Neuronal stem cell (in vitro differentiated cells): Measurements from ENCODE around the gene RASGRF2.

Experiments used
- DNase-seq: peaks from one replicate; pipeline ENCODE4 v3.0.0-alpha.2; 2013; ENCODE audit warnings: low spot score
- H2AFZ ChIP-seq: one replicate; pipeline ENCODE4 v1.6.1; 2013; ENCODE audit warnings: mild to moderate bottlenecking, low read length, inconsistent platforms
- H2AK5ac ChIP-seq: 2 replicates; pipeline ENCODE4 v1.6.1; 2013; ENCODE audit warnings: low read depth, mild to moderate bottlenecking, inconsistent platforms, low read length, moderate library complexity, mixed read lengths
- H2BK120ac ChIP-seq: 2 replicates; pipeline ENCODE4 v1.6.1; 2013; ENCODE audit warnings: low read depth, mild to moderate bottlenecking, inconsistent platforms, low read length, moderate library complexity, mixed read lengths
- H2BK12ac ChIP-seq: one replicate; pipeline ENCODE4 v1.6.1; 2013; ENCODE audit warnings: low read length, inconsistent platforms
- H2BK15ac ChIP-seq: 2 replicates; pipeline ENCODE4 v1.6.1; 2013; ENCODE audit warnings: mild to moderate bottlenecking, low read length, inconsistent platforms, mixed read lengths
- H2BK5ac ChIP-seq: one replicate; pipeline ENCODE4 v1.6.1; 2013; ENCODE audit warnings: inconsistent platforms, mild to moderate bottlenecking, low read length, moderate library complexity
- H3K14ac ChIP-seq: one replicate; pipeline ENCODE4 v1.6.1; 2013; ENCODE audit warnings: low read length, inconsistent platforms
- H3K18ac ChIP-seq: 2 replicates; pipeline ENCODE4 v1.6.1; 2013; ENCODE audit warnings: low read length, inconsistent platforms
- H3K23ac ChIP-seq: 2 replicates; pipeline ENCODE4 v1.6.1; 2013; ENCODE audit warnings: low read depth, mild to moderate bottlenecking, mixed read lengths, low read length, inconsistent platforms; ENCODE audit not compliant: poor library complexity
- H3K27ac ChIP-seq: replicated peaks from 3 replicates; pipeline ENCODE4 v1.5.1; 2013; ENCODE audit warnings: low read length, inconsistent platforms
- H3K27me3 ChIP-seq, 3 experiments: 2 replicates each; pipeline ENCODE4 v1.6.1; 2013; ENCODE audit warnings: low read length in 3 of 3, mild to moderate bottlenecking in 2 of 3, inconsistent platforms in 1 of 3, low read depth in 1 of 3, mixed read lengths in 1 of 3, moderate library complexity in 1 of 3; ENCODE audit not compliant: control insufficient read depth in 3 of 3, insufficient read depth in 3 of 3
- H3K36me3 ChIP-seq, 2 donors: replicated peaks in 1 of 2; 2 replicates each; pipeline ENCODE4 v1.6.1; 2013; ENCODE audit warnings: low read length in 2 of 2; ENCODE audit not compliant: control insufficient read depth in 2 of 2, insufficient read depth in 2 of 2
- H3K4ac ChIP-seq: 2 replicates; pipeline ENCODE4 v1.6.1; 2013; ENCODE audit warnings: inconsistent platforms, mild to moderate bottlenecking, low read length, moderate library complexity
- H3K4me1 ChIP-seq, 2 donors: 1 replicate in 1 of 2; 2 replicates in 1 of 2; pipeline ENCODE4 v1.6.1; 2013; ENCODE audit warnings: low read length in 2 of 2, low read depth in 1 of 2; ENCODE audit not compliant: control insufficient read depth in 2 of 2, insufficient read depth in 1 of 2
- H3K4me2 ChIP-seq: one replicate; pipeline ENCODE4 v1.6.1; 2013; ENCODE audit warnings: mild to moderate bottlenecking, low read length, inconsistent platforms; ENCODE audit not compliant: insufficient read depth, poor library complexity, severe bottlenecking
- H3K4me3 ChIP-seq, 2 donors: 2 replicates each; pipeline ENCODE4 v1.5.1; 2013; ENCODE audit warnings: low read length in 2 of 2, mild to moderate bottlenecking in 2 of 2, inconsistent platforms in 1 of 2, moderate library complexity in 1 of 2
- H3K79me1 ChIP-seq: one replicate; pipeline ENCODE4 v1.6.1; 2013; ENCODE audit warnings: low read depth, mild to moderate bottlenecking, inconsistent platforms, low read length, moderate library complexity
- H3K9ac ChIP-seq: one replicate; pipeline ENCODE4 v1.6.1; 2013; ENCODE audit warnings: mild to moderate bottlenecking, low read depth, low read length, inconsistent platforms; ENCODE audit not compliant: poor library complexity
- H3K9me3 ChIP-seq, 2 donors: replicated peaks in 1 of 2; 2 replicates each; pipeline versions ENCODE3 to v1.6.1; 2013; ENCODE audit warnings: low read length in 2 of 2, mild to moderate bottlenecking in 2 of 2, inconsistent platforms in 1 of 2, low read depth in 1 of 2, mixed read lengths in 1 of 2, moderate library complexity in 1 of 2; ENCODE audit not compliant: control insufficient read depth in 2 of 2, insufficient read depth in 1 of 2
- H4K8ac ChIP-seq: one replicate; pipeline ENCODE4 v1.6.1; 2013; ENCODE audit warnings: low read depth, mild to moderate bottlenecking, inconsistent platforms, low read length, moderate library complexity
- H4K91ac ChIP-seq: one replicate; pipeline ENCODE4 v1.6.1; 2013; ENCODE audit warnings: low read length, low read depth, mild to moderate bottlenecking, inconsistent platforms; ENCODE audit not compliant: poor library complexity
- WGBS, 2 donors: extraction: QIAGEN DNeasy Blood & Tissue Kit; methylation state at CpG; one replicate each; pipeline ENCODE4 v1.1.7; 2013; ENCODE audit warnings: missing lambda C conversion rate in 2 of 2, mixed read lengths in 1 of 2; ENCODE audit not compliant: insufficient read length in 2 of 2, insufficient replicate concordance in 1 of 2; ENCODE audit errors: extremely low coverage in 2 of 2; 5-methylcytosine and 5-hydroxymethylcytosine counted together

RASGRF2 gene

GRCh38 chr5:81204205-81204604 is 244.0 kb downstream of the RASGRF2 start:
- Histone ChIP-seq H3K9me3 (no peaks in the 10 kb centered on the region), H3K27ac (no peak overlapping the region), H2AK5ac (no peak overlapping the region), H3K14ac (no peak overlapping the region), H2BK5ac (no peak overlapping the region), H3K23ac (no peak overlapping the region), H2BK120ac (no peak overlapping the region), H3K4me2 (no peak overlapping the region), H4K8ac (no peak overlapping the region), H3K79me1 (no peaks in the 10 kb centered on the region), H3K4me1 (peaks cover 0 to 4% of the 10 kb centered on the region in 2 donors), H4K91ac (no peak overlapping the region), H3K9ac (no peak overlapping the region), H3K18ac (no peak overlapping the region), H3K4ac (no peak overlapping the region), H3K36me3 (no peaks in the 10 kb centered on the region), H2AFZ (no peak overlapping the region), H3K4me3 (no peak overlapping the region), H2BK15ac (no peak overlapping the region), H2BK12ac (no peak overlapping the region), H3K27me3 (no peaks in the 10 kb centered on the region)
- WGBS, 2 donors = no CpG with 5 or more reads among the region's 1 CpG
- no peak for DNase-seq

GRCh38 chr5:81205058-81205457 is 244.9 kb downstream of the RASGRF2 start:
- H2BK5ac ChIP-seq = no peak overlapping the region
- H2BK12ac ChIP-seq = no peak overlapping the region
- H3K79me1 ChIP-seq = no peaks in the 10 kb centered on the region
- H2AFZ ChIP-seq = no peak overlapping the region
- no peak overlapping the region for H3K9ac ChIP-seq
- H2AK5ac ChIP-seq = no peak overlapping the region
- H3K4me3 ChIP-seq = no peak overlapping the region
- no peak overlapping the region for H3K18ac ChIP-seq
- no peaks in the 10 kb centered on the region for H3K27me3 ChIP-seq
- H3K14ac ChIP-seq = no peak overlapping the region
- H3K4ac ChIP-seq = no peak overlapping the region
- no peak overlapping the region for H4K8ac ChIP-seq
- H4K91ac ChIP-seq = no peak overlapping the region
- H3K27ac ChIP-seq = no peak overlapping the region
- DNase-seq = no peak
- no CpG with 5 or more reads among the region's 4 CpGs for WGBS, 2 donors
- no peak overlapping the region for H3K4me2 ChIP-seq
- no peak overlapping the region for H3K23ac ChIP-seq
- H3K9me3 ChIP-seq = no peaks in the 10 kb centered on the region
- no peak overlapping the region for H2BK15ac ChIP-seq
- H3K36me3 ChIP-seq = no peaks in the 10 kb centered on the region
- H2BK120ac ChIP-seq = no peak overlapping the region
- H3K4me1 ChIP-seq = peaks cover 0 to 5% of the 10 kb centered on the region in 2 donors

- peaks cover 0 to 5% of the 10 kb centered on the region in 2 donors for H3K4me1 ChIP-seq
- H3K36me3 ChIP-seq = no peaks in the 10 kb centered on the region
- H2BK12ac ChIP-seq = no peak overlapping the region
- H3K79me1 ChIP-seq = no peaks in the 10 kb centered on the region
- H3K4ac ChIP-seq = no peak overlapping the region
- H2BK120ac ChIP-seq = no peak overlapping the region
- WGBS, 2 donors = no CpG with 5 or more reads among the region's 5 CpGs
- no peak overlapping the region for H2AK5ac ChIP-seq
- no peak overlapping the region for H4K91ac ChIP-seq
- no peak overlapping the region for H4K8ac ChIP-seq
- H3K14ac ChIP-seq = no peak overlapping the region
- no peak overlapping the region for H3K23ac ChIP-seq
- no peak for DNase-seq
- no peak overlapping the region for H2AFZ ChIP-seq
- H3K9me3 ChIP-seq = no peaks in the 10 kb centered on the region
- H3K27me3 ChIP-seq = no peaks in the 10 kb centered on the region
- no peak overlapping the region for H2BK15ac ChIP-seq
- H2BK5ac ChIP-seq = no peak overlapping the region
- no peak overlapping the region for H3K27ac ChIP-seq
- peak overlapping the region; percentile 18 for H3K9ac ChIP-seq
- no peak overlapping the region for H3K18ac ChIP-seq
- no peak overlapping the region for H3K4me2 ChIP-seq
- no peak overlapping the region for H3K4me3 ChIP-seq
Observed at GRCh38 chr5:81207009-81207408, 246.8 kb downstream of the RASGRF2 start.

- no peak overlapping the region for H3K18ac ChIP-seq
- no peak for DNase-seq
- no peak overlapping the region for H3K9ac ChIP-seq
- whole genome bisulfite sequencing, 2 donors = no CpG with 5 or more reads among the region's 4 CpGs
- H3K27me3 ChIP-seq = no peaks in the 10 kb centered on the region
- no peak overlapping the region for H2AFZ ChIP-seq
- H2AK5ac ChIP-seq = no peak overlapping the region
- H2BK15ac ChIP-seq = no peak overlapping the region
- H2BK120ac ChIP-seq = no peak overlapping the region
- H3K14ac ChIP-seq = no peak overlapping the region
- H3K4me1 ChIP-seq = peaks cover 0 to 7% of the 10 kb centered on the region in 2 donors
- no peak overlapping the region for H4K91ac ChIP-seq
- H3K36me3 ChIP-seq = no peaks in the 10 kb centered on the region
- H3K4ac ChIP-seq = no peak overlapping the region
- H3K4me2 ChIP-seq = no peak overlapping the region
- no peak overlapping the region for H4K8ac ChIP-seq
- H3K79me1 ChIP-seq = no peaks in the 10 kb centered on the region
- H2BK5ac ChIP-seq = no peak overlapping the region
- H3K9me3 ChIP-seq = no peaks in the 10 kb centered on the region
- H2BK12ac ChIP-seq = no peak overlapping the region
- H3K4me3 ChIP-seq = no peak overlapping the region
- no peak overlapping the region for H3K27ac ChIP-seq
- no peak overlapping the region for H3K23ac ChIP-seq
Observed at GRCh38 chr5:81208904-81209303, 248.7 kb downstream of the RASGRF2 start.
